H1 (cell line): ENCODE results near the gene FGD4. TPM values are rescaled to one million over a fixed set of nuclear protein-coding genes. Genes with fewer than 3 reads are reported as not detected.

ENCODE experiments used
- CTCF ChIA-PET: fragments of 300-600 bp; sonication (Branson Sonifier 250); formaldehyde crosslinking; loops from one replicate; lab custom pipeline; 2021; ENCODE audit not compliant: partially characterized antibody; lab: Charles Lee
- POLR2A ChIA-PET: fragments of 300-600 bp; sonication (Branson Sonifier 250); formaldehyde crosslinking; loops from one replicate; lab custom pipeline; 2021; ENCODE audit warnings: inconsistent platforms; ENCODE audit not compliant: partially characterized antibody; lab: Charles Lee
- DNase-seq, 2 experiments: peaks; one replicate each; pipeline versions ENCODE4 v3.0.0 to v3.0.0-alpha.2; 2010 to 2022; ENCODE audit warnings: low spot score in 2 of 2, low read depth in 1 of 2, mixed read lengths in 1 of 2
- FAIRE-seq: peaks from 2 replicates; lab custom pipeline; 2011; peaks lifted over from hg19 to GRCh38; lab: Jason Lieb, UNC
- H2AFZ ChIP-seq: 2 replicates; pipeline ENCODE4 v1.8.1; 2012; ENCODE audit warnings: low read length, inconsistent platforms
- H2AK5ac ChIP-seq: 2 replicates; pipeline ENCODE4 v1.6.1; 2013; ENCODE audit warnings: low read depth, low read length
- H2BK120ac ChIP-seq: replicated peaks from 2 replicates; pipeline ENCODE3; 2013; ENCODE audit warnings: low read depth, low read length, inconsistent platforms
- H2BK12ac ChIP-seq: 2 replicates; pipeline ENCODE4 v1.6.1; 2013; ENCODE audit warnings: low read depth, low read length
- H2BK15ac ChIP-seq: 2 replicates; pipeline ENCODE4 v1.6.1; 2013; ENCODE audit warnings: low read length
- H2BK20ac ChIP-seq: 2 replicates; pipeline ENCODE4 v1.6.1; 2013; ENCODE audit warnings: low read length
- H2BK5ac ChIP-seq: 2 replicates; pipeline ENCODE4 v1.6.1; 2013; ENCODE audit warnings: low read depth, low read length
- H3K14ac ChIP-seq: 2 replicates; pipeline ENCODE4 v1.6.1; 2013; ENCODE audit warnings: inconsistent platforms; ENCODE audit not compliant: insufficient read length
- H3K18ac ChIP-seq: 2 replicates; pipeline ENCODE4 v1.6.1; 2013; ENCODE audit warnings: low read length; ENCODE audit errors: extremely low read depth
- H3K23ac ChIP-seq: 2 replicates; pipeline ENCODE4 v1.6.1; 2013; ENCODE audit warnings: inconsistent platforms; ENCODE audit not compliant: insufficient read length
- H3K23me2 ChIP-seq: 2 replicates; pipeline ENCODE4 v1.6.1; 2013; ENCODE audit warnings: low read depth, low read length
- H3K27ac ChIP-seq: 2 replicates; pipeline ENCODE4 v1.6.1; 2011; ENCODE audit warnings: low read depth, low read length, inconsistent platforms
- H3K27me3 ChIP-seq, 4 experiments: replicated peaks in 1 of 4; 1 replicate in 1 of 4; 2 replicates in 3 of 4; pipeline versions ENCODE4 v1.6.1 to v1.8.1; 2011 to 2013; ENCODE audit warnings: low read length in 3 of 4, mild to moderate bottlenecking in 3 of 4, inconsistent platforms in 2 of 4, mixed read lengths in 2 of 4, moderate library complexity in 1 of 4; ENCODE audit not compliant: control insufficient read depth in 3 of 4, insufficient read depth in 3 of 4; ENCODE audit errors: extremely low read depth in 1 of 4
- H3K36me3 ChIP-seq, 4 experiments: 2 replicates each; pipeline versions ENCODE4 v1.6.1 to v1.8.1; 2011 to 2013; ENCODE audit warnings: mild to moderate bottlenecking in 4 of 4, low read length in 3 of 4, moderate library complexity in 2 of 4, control low read depth in 1 of 4, inconsistent platforms in 1 of 4; ENCODE audit not compliant: insufficient read depth in 4 of 4, control insufficient read depth in 2 of 4
- H3K4ac ChIP-seq: replicated peaks from 2 replicates; pipeline ENCODE3; 2013; ENCODE audit warnings: low read length, low read depth, mixed read lengths, inconsistent platforms; ENCODE audit not compliant: insufficient read length
- H3K4me1 ChIP-seq, 4 experiments: replicated peaks in 1 of 4; 1 replicate in 1 of 4; 2 replicates in 3 of 4; pipeline versions ENCODE4 v1.6.1 to v1.8.1; 2011 to 2013; ENCODE audit warnings: low read length in 3 of 4, inconsistent platforms in 2 of 4, mixed read lengths in 1 of 4; ENCODE audit not compliant: insufficient read depth in 4 of 4, control insufficient read depth in 3 of 4
- H3K4me2 ChIP-seq, 2 experiments: 2 replicates each; pipeline versions ENCODE4 v1.6.1 to v1.8.1; 2011 to 2013; ENCODE audit warnings: low read depth in 2 of 2, low read length in 2 of 2, control low read depth in 1 of 2, inconsistent platforms in 1 of 2, mild to moderate bottlenecking in 1 of 2; ENCODE audit not compliant: insufficient read depth in 1 of 2
- H3K4me3 ChIP-seq, 4 experiments: fragments of 200-600, 300-600 bp in 1 of 4; sonication (generic), shearing (Covaris generic), sonication (Bioruptor Twin) in 1 of 4; 2 replicates each; pipeline versions ENCODE4 v1.5.1 to v1.8.1; 2011 to 2016; ENCODE audit warnings: low read length in 4 of 4, low read depth in 3 of 4, control low read depth in 2 of 4, inconsistent platforms in 2 of 4, mild to moderate bottlenecking in 2 of 4, mixed read lengths in 1 of 4, moderate library complexity in 1 of 4; ENCODE audit not compliant: insufficient read depth in 2 of 4; ENCODE audit errors: extremely low read depth in 1 of 4
- H3K56ac ChIP-seq: replicated peaks from 2 replicates; pipeline ENCODE3; 2013; ENCODE audit warnings: low read depth, mild to moderate bottlenecking, mixed read lengths, low read length, inconsistent platforms; ENCODE audit not compliant: insufficient read length
- H3K79me1 ChIP-seq: 2 replicates; pipeline ENCODE4 v1.6.1; 2013; ENCODE audit warnings: low read depth, low read length, control low read depth
- H3K79me2 ChIP-seq, 2 experiments: 2 replicates each; pipeline versions ENCODE4 v1.6.1 to v1.8.1; 2012 to 2013; ENCODE audit warnings: low read length in 2 of 2, mild to moderate bottlenecking in 2 of 2, inconsistent platforms in 1 of 2; ENCODE audit not compliant: insufficient read depth in 2 of 2, control insufficient read depth in 1 of 2
- H3K9ac ChIP-seq, 4 experiments: replicated peaks in 1 of 4; 1 replicate in 1 of 4; 2 replicates in 3 of 4; pipeline versions ENCODE4 v1.6.1 to v1.8.1; 2011 to 2013; ENCODE audit warnings: low read depth in 3 of 4, low read length in 3 of 4, control low read depth in 2 of 4, mild to moderate bottlenecking in 2 of 4, moderate library complexity in 2 of 4, inconsistent platforms in 1 of 4; ENCODE audit errors: extremely low read depth in 1 of 4
- H3K9me3 ChIP-seq, 2 experiments: 2 replicates each; pipeline versions ENCODE4 v1.6.1 to v1.8.1; 2012 to 2013; ENCODE audit warnings: mild to moderate bottlenecking in 2 of 2, moderate library complexity in 2 of 2, control low read depth in 1 of 2, inconsistent platforms in 1 of 2, low read depth in 1 of 2, low read length in 1 of 2, mixed read lengths in 1 of 2; ENCODE audit not compliant: insufficient read depth in 2 of 2
- H4K20me1 ChIP-seq, 2 experiments: replicated peaks in 1 of 2; 2 replicates each; pipeline versions ENCODE3 to v1.8.1; 2011 to 2013; ENCODE audit warnings: inconsistent platforms in 2 of 2, low read length in 2 of 2, mild to moderate bottlenecking in 1 of 2; ENCODE audit not compliant: insufficient read depth in 2 of 2, control insufficient read depth in 1 of 2
- H4K5ac ChIP-seq: 2 replicates; pipeline ENCODE4 v1.6.1; 2013; ENCODE audit warnings: low read length, low read depth, mixed read lengths, inconsistent platforms; ENCODE audit not compliant: insufficient read length
- H4K8ac ChIP-seq: 2 replicates; pipeline ENCODE4 v1.8.0; 2013; ENCODE audit warnings: mild to moderate bottlenecking, moderate library complexity, low read length, inconsistent platforms; ENCODE audit not compliant: insufficient read depth; ENCODE audit errors: extremely low read depth
- H4K91ac ChIP-seq: replicated peaks from 2 replicates; pipeline ENCODE3; 2013; ENCODE audit warnings: low read length, mixed read lengths, inconsistent platforms; ENCODE audit not compliant: insufficient read length
- CREB1 ChIP-seq: IDR thresholded peaks from 2 replicates; pipeline ENCODE4 v1.6.1; 2012; ENCODE audit warnings: inconsistent platforms
- EGR1 ChIP-seq: IDR thresholded peaks from 2 replicates; pipeline ENCODE4 v1.6.1; 2011; ENCODE audit warnings: low read depth, low read length, borderline replicate concordance
- GABPA ChIP-seq: IDR thresholded peaks from 2 replicates; pipeline ENCODE4 v1.6.1; 2011; ENCODE audit warnings: mild to moderate bottlenecking, low read length, moderate library complexity, borderline replicate concordance; ENCODE audit not compliant: insufficient read depth
- JUND ChIP-seq: IDR thresholded peaks from 2 replicates; pipeline ENCODE4 v1.6.1; 2011; ENCODE audit warnings: mild to moderate bottlenecking, improper control_type of control experiment, low read length
- NRF1 ChIP-seq: IDR thresholded peaks from 2 replicates; pipeline ENCODE4 v1.6.1; 2011; ENCODE audit warnings: mild to moderate bottlenecking, low read depth, low read length, improper control_type of control experiment
- RXRA ChIP-seq: IDR thresholded peaks from 2 replicates; pipeline ENCODE4 v1.6.1; 2011; ENCODE audit warnings: low read depth, mild to moderate bottlenecking, low read length, moderate library complexity; ENCODE audit not compliant: insufficient read depth
- TCF12 ChIP-seq: IDR thresholded peaks from 2 replicates; pipeline ENCODE4 v1.6.1; 2011; ENCODE audit warnings: low read depth, mild to moderate bottlenecking, low read length
- whole genome bisulfite sequencing, 2 experiments: shearing (Covaris generic) in 1 of 2; methylation state at CpG; one replicate each; pipeline versions ENCODE4 v1.1.6 to v1.1.7; 2013 to 2015; ENCODE audit warnings: low lambda C conversion rate in 2 of 2, mixed read lengths in 2 of 2, inconsistent platforms in 1 of 2, low coverage in 1 of 2, missing lambda C conversion rate in 1 of 2; ENCODE audit not compliant: insufficient replicate concordance in 2 of 2, insufficient coverage in 1 of 2, insufficient read length in 1 of 2; ENCODE audit errors: extremely low coverage in 1 of 2, missing lambda C conversion rate in 1 of 2; 5-methylcytosine and 5-hydroxymethylcytosine counted together
- polyA plus RNA-seq, 7 experiments: library from polyadenylated mRNA; depleted of rRNA in 3 of 7; stranded (reverse) in 5 of 7; unstranded in 2 of 7; fragments of >200 nt in 5 of 7; fragments of 200-250 nt in 2 of 7; gene quantifications; 1 replicate in 5 of 7; 2 replicates in 1 of 7; 4 replicates in 1 of 7; pipeline versions ENCODE4 v1.2.1 to v1.2.3, GENCODE V29; 2011 to 2013; ENCODE audit warnings: missing spikeins in 2 of 7, mixed read lengths in 2 of 7
- total RNA-seq: library from RNA; stranded (reverse); fragmentation: NEBNext Ultra II Directional; extraction: Animal tissue kit (Norgen Biotek cat#: 25700); gene quantifications from 2 replicates; pipeline ENCODE4 v1.2.1, GENCODE V29; 2021

The FGD4 gene
- total and polyA plus RNA-seq, 2 of the 8 experiments (the other 6 are each of a cell fraction or from before 2014, with no cell fraction given), result 8.5 to 48.2 TPM

GRCh38 chr12:32400866-32401265 is 1.5 kb downstream of the FGD4 start:
- Histone ChIP-seq H2BK12ac (no peak overlapping the region), H2AFZ (no peak overlapping the region), H4K5ac (peak overlapping the region; percentile 88), H3K27me3 (no peaks in the 10 kb centered on the region), H4K20me1 (peaks cover 0 to 2% of the 10 kb centered on the region in 2 experiments), H2BK20ac (no peak overlapping the region), H3K27ac (0 out of 2 replicates have a peak overlapping the region, but pooled peaks have one; percentile 91), H2BK120ac (peak overlapping the region; percentile 11), H3K4me1 (peaks cover 2 to 17% (median 7%) of the 10 kb centered on the region in 4 experiments; a peak in 5 of 7 replicates), H3K79me2 (peaks cover 29 to 56% of the 10 kb centered on the region in 2 experiments), H3K56ac (no peak overlapping the region), H3K23ac (no peak overlapping the region), H2AK5ac (no peak overlapping the region), H3K4me3 (peak overlapping the region; percentile 76 to 88 (median 80)), H3K18ac (peak overlapping the region; percentile 43; the same call in 1 of the 2 replicates), H4K8ac (no peak overlapping the region), H3K9me3 (no peaks in the 10 kb centered on the region), H3K14ac (no peak overlapping the region), H3K4ac (no peak overlapping the region), H3K23me2 (peaks cover 3% of the 10 kb centered on the region), H3K4me2 (peak overlapping the region; percentile 82 to 95), H3K79me1 (peaks cover 7% of the 10 kb centered on the region), H4K91ac (no peak overlapping the region), H2BK5ac (peak overlapping the region; percentile 54; the same call in 1 of the 2 replicates), H3K9ac (peak overlapping the region in 2 of 4 experiments; percentile 15 to 73; a peak in 3 of 7 replicates), H3K36me3 (peaks cover 0 to 12% (median 0%) of the 10 kb centered on the region in 4 experiments; a peak in 1 of 8 replicates), H2BK15ac (no peak overlapping the region)
- 22% methylated on average over 2 of the region's 2 CpGs; no CpG with 5 or more reads in 1 of the 2 experiments for WGBS, 2 experiments
- ChIA-PET POLR2A (interaction anchor here (1.0 to 2.1 kb wide), 15 partner anchors 10 to 278 kb away, joined by 3 to 8 read pairs (median 4); partner anchors contain the start of gene DNM1L), CTCF (interaction anchor here (0.6 to 1.8 kb wide), 8 partner anchors 8 to 271 kb away, joined by 3 to 6 read pairs (median 4); no protein-coding TSS in a partner anchor)
- no peak for TF ChIP-seq EGR1
- TF ChIP-seq NRF1, result no peak
- TF ChIP-seq CREB1, result no peak
- no peak for TF ChIP-seq TCF12
- no peak for TF ChIP-seq GABPA
- no peak for TF ChIP-seq JUND
- no peak for TF ChIP-seq RXRA
- DNase-seq, result no peak
- FAIRE-seq, result no peak
